Gastroesophageal sphincter (tissue), 4 donors: ENCODE measurements around the gene MAN2B2. TPM values are rescaled to one million over a fixed set of nuclear protein-coding genes. Genes with fewer than 3 reads are reported as not detected.
A peak's percentile ranks its signal among the peaks of the same experiment; 100 is the strongest.

Experiments
- ATAC-seq: fragments of 150-250 bp; one replicate; pipeline ENCODE4 v1.9.1; 2016; ENCODE audit warnings: mild to moderate bottlenecking, moderate library complexity
- H3K27ac ChIP-seq, 4 donors: fragments of 200-600 bp; sonication (generic) in 3 of 4; 1 replicate in 3 of 4; 2 replicates in 1 of 4; pipeline ENCODE4 v1.5.1; 2016 to 2019
- H3K27me3 ChIP-seq: fragments of 200-600 bp; sonication (generic); one replicate; pipeline ENCODE4 v1.5.1; 2019
- H3K36me3 ChIP-seq, 2 donors: fragments of 200-600 bp; sonication (generic); one replicate each; pipeline ENCODE4 v1.5.1; 2019; ENCODE audit warnings: control low read depth in 1 of 2
- H3K4me1 ChIP-seq, 3 donors: fragments of 200-600 bp; sonication (generic); 1 replicate in 2 of 3; 2 replicates in 1 of 3; pipeline ENCODE4 v1.5.1; 2016 to 2019; ENCODE audit warnings: control low read depth in 2 of 3
- H3K4me3 ChIP-seq, 2 donors: fragments of 200-600 bp; sonication (generic); one replicate each; pipeline ENCODE4 v1.5.1; 2019; ENCODE audit warnings: mild to moderate bottlenecking in 1 of 2, moderate library complexity in 1 of 2
- H3K9me3 ChIP-seq, 3 donors: fragments of 200-600 bp; sonication (generic); one replicate each; pipeline ENCODE4 v1.5.1; 2017 to 2019; ENCODE audit warnings: control low read depth in 2 of 3
- CTCF ChIP-seq, 4 experiments: fragments of 200-600 bp in 2 of 4; fragments of 450-650 bp in 2 of 4; sonication (generic) in 1 of 4; IDR thresholded peaks; one replicate each; pipeline ENCODE4 v1.5.1; 2017 to 2019; ENCODE audit warnings: antibody characterized with exemption in 4 of 4, mild to moderate bottlenecking in 2 of 4, moderate library complexity in 2 of 4
- EP300 ChIP-seq: sonication (generic); formaldehyde crosslinking; IDR thresholded peaks from one replicate; pipeline ENCODE4 v1.6.1; 2017; ENCODE audit warnings: antibody characterized with exemption, mild to moderate bottlenecking
- POLR2A ChIP-seq, 2 donors: fragments of 450-650 bp; IDR thresholded peaks; one replicate each; pipeline ENCODE4 v1.6.1; 2017; ENCODE audit warnings: antibody characterized with exemption in 2 of 2, mild to moderate bottlenecking in 2 of 2, moderate library complexity in 1 of 2
- POLR2AphosphoS5 ChIP-seq: sonication (generic); formaldehyde crosslinking; IDR thresholded peaks from one replicate; pipeline ENCODE4 v1.6.1; 2017; ENCODE audit warnings: antibody characterized with exemption
- WGBS, 2 donors: methylation state at CpG; one replicate each; pipeline ENCODE4 v1.1.5; 2018; ENCODE audit warnings: low coverage in 1 of 2; 5-methylcytosine and 5-hydroxymethylcytosine counted together
- total RNA-seq, 4 donors: library from RNA; depleted of rRNA; stranded (reverse); fragments of >200 nt; gene quantifications; one replicate each; pipeline ENCODE4 v1.1.0, GENCODE V29; 2016

Gene MAN2B2
- total RNA-seq, 4 donors from 2014 or later: 20.3 to 39.3 (median 34.3) TPM

- Histone ChIP-seq H3K4me1 (no peaks in the 10 kb centered on the region), H3K36me3 (no peaks in the 10 kb centered on the region), H3K27ac (no peak overlapping the region), H3K9me3 (peaks cover 0 to 20% (median 0%) of the 10 kb centered on the region in 3 donors), H3K27me3 (peaks cover 75% of the 10 kb centered on the region), H3K4me3 (no peak overlapping the region)
- TF ChIP-seq POLR2AphosphoS5 (no peak), EP300 (no peak), CTCF (IDR thresholded peaks at IDR 0.05) (no peak), POLR2A (IDR thresholded peaks at IDR 0.05) (no peak)
- 68% methylated on average over 6 of the region's 12 CpGs; no CpG with 5 or more reads in 1 of the 2 donors for WGBS, 2 donors
- ATAC-seq: no peak
Measured at GRCh38 chr4:6542951-6543350, 32.0 kb upstream of the MAN2B2 start.

GRCh38 chr4:6546091-6546490, 28.9 kb upstream of the MAN2B2 start:
- peaks cover 75% of the 10 kb centered on the region for H3K27me3 ChIP-seq
- H3K4me3 ChIP-seq: no peak overlapping the region
- no peak for ATAC-seq
- no peaks in the 10 kb centered on the region for H3K36me3 ChIP-seq
- TF ChIP-seq CTCF (IDR thresholded peaks at IDR 0.05): no peak
- TF ChIP-seq EP300: no peak
- no peak for TF ChIP-seq POLR2AphosphoS5
- TF ChIP-seq POLR2A (IDR thresholded peaks at IDR 0.05): no peak
- peaks cover 0 to 13% (median 0%) of the 10 kb centered on the region in 3 donors for H3K9me3 ChIP-seq
- WGBS, 2 donors: 64 to 80% methylated on average over 3 to 4 of the region's 4 CpGs
- no peaks in the 10 kb centered on the region for H3K4me1 ChIP-seq
- no peak overlapping the region for H3K27ac ChIP-seq

- peaks cover 0 to 14% (median 0%) of the 10 kb centered on the region in 3 donors for H3K9me3 ChIP-seq
- no peak overlapping the region for H3K27ac ChIP-seq
- no peak for ATAC-seq
- H3K27me3 ChIP-seq: peaks cover 75% of the 10 kb centered on the region
- H3K4me1 ChIP-seq: no peaks in the 10 kb centered on the region
- H3K4me3 ChIP-seq: no peak overlapping the region
- TF ChIP-seq CTCF (IDR thresholded peaks at IDR 0.05): peak in 3 of 4 experiments; percentile 39 to 82 (median 54)
- TF ChIP-seq EP300: no peak
- no peak for TF ChIP-seq POLR2AphosphoS5
- WGBS, 2 donors: 19 to 31% methylated on average over 13 to 19 of the region's 19 CpGs
- H3K36me3 ChIP-seq: peaks cover 0 to 2% of the 10 kb centered on the region in 2 donors
Measured at GRCh38 chr4:6546681-6547447, 28.1 kb upstream of the MAN2B2 start.

- H3K27me3 ChIP-seq: peaks cover 87% of the 10 kb centered on the region
- H3K36me3 ChIP-seq: peaks cover 0 to 2% of the 10 kb centered on the region in 2 donors
- H3K9me3 ChIP-seq: peaks cover 0 to 19% (median 0%) of the 10 kb centered on the region in 3 donors
- H3K4me1 ChIP-seq: no peaks in the 10 kb centered on the region
- 69 to 71% methylated on average over 3 to 5 of the region's 8 CpGs for WGBS, 2 donors
- H3K4me3 ChIP-seq: no peak overlapping the region
- ATAC-seq: no peak
- TF ChIP-seq CTCF (IDR thresholded peaks at IDR 0.05) (no peak), POLR2A (IDR thresholded peaks at IDR 0.05) (no peak), POLR2AphosphoS5 (no peak), EP300 (no peak)
- H3K27ac ChIP-seq: no peak overlapping the region
Measured at GRCh38 chr4:6548201-6548881, 26.6 kb upstream of the MAN2B2 start.

GRCh38 chr4:6548882-6549230, 26.1 kb upstream of the MAN2B2 start:
- peaks cover 0 to 19% (median 0%) of the 10 kb centered on the region in 3 donors for H3K9me3 ChIP-seq
- TF ChIP-seq POLR2AphosphoS5 (no peak), POLR2A (IDR thresholded peaks at IDR 0.05) (no peak), EP300 (no peak), CTCF (IDR thresholded peaks at IDR 0.05) (no peak)
- peaks cover 89% of the 10 kb centered on the region for H3K27me3 ChIP-seq
- ATAC-seq: no peak
- H3K4me3 ChIP-seq: no peak overlapping the region
- H3K27ac ChIP-seq: no peak overlapping the region
- peaks cover 0 to 2% of the 10 kb centered on the region in 2 donors for H3K36me3 ChIP-seq
- no peaks in the 10 kb centered on the region for H3K4me1 ChIP-seq
- 52 to 55% methylated on average over 4 of the region's 4 CpGs for WGBS, 2 donors
